CD4-positive, alpha-beta memory T cell (primary cell): ENCODE data around the gene MLF1. TPM values are rescaled to one million over a fixed set of nuclear protein-coding genes. Genes with fewer than 3 reads are reported as not detected.
"Not testable (repeated sequence)": the region's sequence is repeated elsewhere in the genome, so short reads cannot be mapped to it uniquely, and the experiment has no call there.

Experiments used
- CTCF ChIA-PET: fragments of 350-600 bp; sonication (Branson Sonifier 250); formaldehyde crosslinking; loops from one replicate; lab custom pipeline; 2021; ENCODE audit warnings: inconsistent platforms; ENCODE audit not compliant: partially characterized antibody; lab: Charles Lee
- POLR2A ChIA-PET: fragments of 350-600 bp; sonication (Branson Sonifier 250); formaldehyde crosslinking; loops from one replicate; lab custom pipeline; 2021; ENCODE audit not compliant: partially characterized antibody; lab: Charles Lee
- DNase-seq, 5 donors: peaks; one replicate each; pipeline versions ENCODE4 v3.0.0 to v3.0.0-alpha.2; 2020 to 2022; ENCODE audit warnings: mixed read lengths in 1 of 5
- H3K27ac ChIP-seq: one replicate; pipeline ENCODE4 v1.7.0; 2013; ENCODE audit warnings: low read depth, low read length
- H3K27me3 ChIP-seq: 2 replicates; pipeline ENCODE4 v1.7.0; 2013; ENCODE audit warnings: mild to moderate bottlenecking, low read length, moderate library complexity; ENCODE audit not compliant: insufficient read depth
- H3K36me3 ChIP-seq: 2 replicates; pipeline ENCODE4 v1.7.0; 2013; ENCODE audit warnings: mild to moderate bottlenecking, low read length, moderate library complexity; ENCODE audit not compliant: insufficient read depth
- H3K4me1 ChIP-seq: 2 replicates; pipeline ENCODE4 v1.7.0; 2013; ENCODE audit warnings: mild to moderate bottlenecking, low read length, moderate library complexity; ENCODE audit not compliant: insufficient read depth
- H3K4me3 ChIP-seq, 2 donors: one replicate each; pipeline ENCODE4 v1.7.0; 2013; ENCODE audit warnings: low read length in 2 of 2, mild to moderate bottlenecking in 1 of 2
- H3K9me3 ChIP-seq, 2 donors: one replicate each; pipeline ENCODE4 v1.7.0; 2013; ENCODE audit warnings: low read length in 2 of 2, control low read depth in 1 of 2; ENCODE audit not compliant: control insufficient read depth in 1 of 2
- H3K27ac Mint-ChIP-seq, 7 donors: one replicate each; pipeline ENCODE4 v1.8.0; 2020 to 2021; ENCODE audit warnings: mixed read lengths in 7 of 7, mild to moderate bottlenecking in 6 of 7, inconsistent platforms in 3 of 7, moderate library complexity in 3 of 7
- H3K27me3 Mint-ChIP-seq, 2 donors: one replicate each; pipeline ENCODE4 v1.8.0; 2020 to 2021; ENCODE audit warnings: mixed read lengths in 2 of 2
- H3K36me3 Mint-ChIP-seq, 2 donors: one replicate each; pipeline ENCODE4 v1.8.0; 2020 to 2021; ENCODE audit warnings: mixed read lengths in 2 of 2, inconsistent platforms in 1 of 2, mild to moderate bottlenecking in 1 of 2
- H3K4me1 Mint-ChIP-seq, 4 donors: one replicate each; pipeline ENCODE4 v1.8.0; 2020 to 2021; ENCODE audit warnings: mixed read lengths in 4 of 4, mild to moderate bottlenecking in 1 of 4
- H3K4me3 Mint-ChIP-seq, 8 donors: one replicate each; pipeline ENCODE4 v1.8.0; 2020 to 2021; ENCODE audit warnings: mixed read lengths in 8 of 8, mild to moderate bottlenecking in 7 of 8, moderate library complexity in 6 of 8, inconsistent platforms in 3 of 8
- H3K9me3 Mint-ChIP-seq, 8 donors: one replicate each; pipeline ENCODE4 v1.8.0; 2020 to 2021; ENCODE audit warnings: mixed read lengths in 8 of 8, mild to moderate bottlenecking in 5 of 8, inconsistent platforms in 3 of 8, moderate library complexity in 1 of 8
- intact Hi-C: fragments of 100-400 bp; cut with micrococcal nuclease; formaldehyde crosslinking; loops from one replicate; pipeline ENCODE4 v1.15.1; 2023
- polyA plus RNA-seq, 2 donors: library from polyadenylated mRNA; unstranded; fragments of 300-500 nt; fragmentation: Illumina TruSeq; gene quantifications; one replicate each; pipeline ENCODE4 v1.2.3, GENCODE V29; 2021
- total RNA-seq, 2 experiments: library from RNA; stranded (reverse); gene quantifications; one replicate each; pipeline ENCODE4 v1.2.3, GENCODE V29; 2021

MLF1 gene
- total and polyA plus RNA-seq, 4 experiments from 2014 or later = 1.0 to 6.5 (median 3.3) TPM

DNA sequence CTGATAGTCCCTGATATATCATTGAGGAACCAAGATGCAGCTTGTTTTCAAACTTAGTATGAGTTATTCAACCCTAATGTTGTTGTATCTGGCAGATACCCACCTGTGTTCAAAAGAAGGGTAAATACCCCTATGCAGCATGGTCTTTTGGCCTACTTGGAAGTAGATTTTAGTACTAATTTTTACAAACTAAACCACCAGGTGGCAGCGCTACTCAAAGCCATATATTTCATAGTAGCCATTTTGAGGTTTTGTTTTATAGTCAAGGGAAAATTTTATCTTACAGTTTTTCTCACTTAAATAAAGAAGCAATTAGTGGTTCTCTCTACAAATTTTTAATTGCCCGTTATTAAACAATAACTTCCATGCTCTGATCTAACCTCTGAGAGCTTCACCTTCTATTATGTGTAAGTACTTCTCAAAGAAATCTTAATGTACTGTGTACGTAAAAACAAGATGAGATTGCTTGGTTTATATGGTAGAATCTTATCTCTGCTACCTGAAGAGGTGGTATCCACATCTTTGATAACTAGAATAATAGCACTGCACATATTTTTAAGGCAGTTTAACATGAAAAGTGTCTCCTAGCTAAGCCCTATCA, 31.5 kb upstream of the MLF1 start:
- no peak overlapping the region for H3K27ac Mint-ChIP-seq
- Histone ChIP-seq H3K9me3 (no peaks in the 10 kb centered on the region), H3K27ac (no peak overlapping the region), H3K27me3 (no peaks in the 10 kb centered on the region), H3K4me3 (no peak overlapping the region), H3K36me3 (no peaks in the 10 kb centered on the region), H3K4me1 (no peaks in the 10 kb centered on the region)
- peaks cover 0 to 1% (median 0%) of the 10 kb centered on the region in 4 donors for H3K4me1 Mint-ChIP-seq
- no peaks in the 10 kb centered on the region for H3K9me3 Mint-ChIP-seq
- H3K27me3 Mint-ChIP-seq = no peaks in the 10 kb centered on the region
- intact Hi-C loops = loop anchor here (1.0 to 2.0 kb wide), 2 partner anchors 105 to 252 kb away; partner anchors contain the start of gene GFM1
- H3K36me3 Mint-ChIP-seq = peaks cover 9 to 15% of the 10 kb centered on the region in 2 donors
- ChIA-PET POLR2A (no interaction called here), CTCF (interaction anchor here (0.7 to 2.5 kb wide), 14 partner anchors 8 to 333 kb away, joined by 3 to 15 read pairs (median 5); partner anchors contain the start of gene MLF1)
- DNase-seq = peak in 4 of 5 donors; percentile 21 to 38 (median 34)
- H3K4me3 Mint-ChIP-seq = no peak overlapping the region

DNA sequence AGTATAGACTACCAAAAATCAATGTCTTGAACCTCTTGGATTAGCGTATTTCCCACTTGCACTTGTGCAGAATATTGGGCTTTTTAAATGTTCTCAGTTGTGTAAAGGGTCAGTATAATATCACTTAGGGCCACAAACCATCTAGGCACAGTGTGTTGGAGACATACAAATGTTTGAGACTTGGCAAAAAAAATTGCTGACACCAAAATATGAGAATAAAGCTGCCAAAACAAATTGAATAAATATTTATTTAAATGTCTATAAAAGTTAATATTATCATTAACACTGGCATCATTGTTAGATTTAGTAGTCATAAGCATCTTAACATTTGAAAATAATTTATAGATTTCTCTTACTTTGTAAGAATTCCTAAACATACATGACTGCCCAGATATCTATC, 30.9 kb upstream of the MLF1 start:
- ChIA-PET POLR2A (no interaction called here), CTCF (interaction anchor here (0.7 to 2.5 kb wide), 9 partner anchors 10 to 332 kb away, joined by 3 to 15 read pairs (median 6); no protein-coding TSS in a partner anchor)
- Mint-ChIP-seq H3K4me3 (no peak overlapping the region), H3K9me3 (no peaks in the 10 kb centered on the region), H3K36me3 (peaks cover 11 to 15% of the 10 kb centered on the region in 2 donors), H3K27ac (no peak overlapping the region), H3K4me1 (peaks cover 0 to 1% (median 0%) of the 10 kb centered on the region in 4 donors), H3K27me3 (no peaks in the 10 kb centered on the region)
- Histone ChIP-seq H3K4me1 (no peaks in the 10 kb centered on the region), H3K4me3 (no peak overlapping the region), H3K36me3 (no peaks in the 10 kb centered on the region), H3K27me3 (no peaks in the 10 kb centered on the region), H3K9me3 (no peaks in the 10 kb centered on the region), H3K27ac (no peak overlapping the region)
- DNase-seq = no peak
- intact Hi-C loops = no loop called here

DNA sequence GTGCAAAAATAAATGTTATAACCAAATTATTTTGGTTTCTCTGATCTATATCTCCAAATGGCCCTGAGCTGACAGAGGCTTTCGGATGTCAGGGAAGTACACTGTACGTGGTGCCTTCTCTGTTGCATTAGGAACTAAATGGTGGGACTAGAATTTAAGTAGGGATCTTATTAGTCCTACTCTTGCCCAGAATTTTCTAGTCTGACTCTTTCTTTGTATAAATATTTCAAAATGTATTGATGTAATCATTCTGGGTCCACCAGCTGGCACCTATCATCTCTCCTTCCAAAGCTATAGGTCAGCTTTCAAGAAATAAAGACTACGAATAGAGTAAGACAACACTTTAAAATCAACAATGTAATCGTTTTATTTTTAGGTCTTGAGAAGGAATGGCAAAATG, 22.3 kb upstream of the MLF1 start:
- Histone ChIP-seq H3K4me1 (no peaks in the 10 kb centered on the region), H3K27ac (no peak overlapping the region), H3K9me3 (no peaks in the 10 kb centered on the region), H3K36me3 (no peaks in the 10 kb centered on the region), H3K4me3 (no peak overlapping the region), H3K27me3 (no peaks in the 10 kb centered on the region)
- intact Hi-C loops = no loop called here
- CTCF ChIA-PET = no interaction called here
- Mint-ChIP-seq H3K27ac (no peak overlapping the region), H3K36me3 (peaks cover 20 to 29% of the 10 kb centered on the region in 2 donors), H3K9me3 (peaks cover 0 to 5% (median 0%) of the 10 kb centered on the region in 8 donors), H3K4me3 (no peak overlapping the region), H3K4me1 (no peaks in the 10 kb centered on the region), H3K27me3 (no peaks in the 10 kb centered on the region)
- no peak for DNase-seq
- POLR2A ChIA-PET = no interaction called here

DNA sequence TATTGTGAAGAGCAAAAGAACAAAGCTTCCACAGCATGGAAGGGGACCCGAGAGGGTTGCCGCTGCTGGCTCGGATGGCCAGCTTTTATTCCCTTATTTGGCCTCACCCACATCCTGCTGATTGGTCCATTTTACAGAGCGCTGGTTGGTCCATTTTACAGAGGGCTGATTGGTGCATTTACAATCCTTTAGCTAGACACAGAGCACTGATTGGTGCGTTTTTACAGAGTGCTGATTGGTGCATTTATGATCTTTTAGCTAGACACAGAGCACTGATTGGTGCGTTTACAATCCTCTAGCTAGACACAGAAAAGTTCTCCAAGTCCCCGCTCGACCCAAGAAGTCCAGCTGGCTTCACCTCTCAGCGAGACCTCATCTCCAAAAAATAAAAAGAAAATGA, 21.1 kb upstream of the MLF1 start:
- intact Hi-C loops, H3K27ac Mint-ChIP-seq, H3K9me3 ChIP-seq, POLR2A ChIA-PET, H3K4me3 Mint-ChIP-seq, H3K9me3 Mint-ChIP-seq, H3K27me3 ChIP-seq, H3K36me3 ChIP-seq, H3K27me3 Mint-ChIP-seq, H3K4me3 ChIP-seq, H3K27ac ChIP-seq, DNase-seq, H3K4me1 ChIP-seq, H3K4me1 Mint-ChIP-seq: not testable (repeated sequence)
- CTCF ChIA-PET = interaction anchor here (0.8 kb wide), 1 partner anchor 11 kb away, joined by 3 read pairs; no protein-coding TSS in a partner anchor
- peaks cover 13 to 24% of the 10 kb centered on the region in 2 donors for H3K36me3 Mint-ChIP-seq

DNA sequence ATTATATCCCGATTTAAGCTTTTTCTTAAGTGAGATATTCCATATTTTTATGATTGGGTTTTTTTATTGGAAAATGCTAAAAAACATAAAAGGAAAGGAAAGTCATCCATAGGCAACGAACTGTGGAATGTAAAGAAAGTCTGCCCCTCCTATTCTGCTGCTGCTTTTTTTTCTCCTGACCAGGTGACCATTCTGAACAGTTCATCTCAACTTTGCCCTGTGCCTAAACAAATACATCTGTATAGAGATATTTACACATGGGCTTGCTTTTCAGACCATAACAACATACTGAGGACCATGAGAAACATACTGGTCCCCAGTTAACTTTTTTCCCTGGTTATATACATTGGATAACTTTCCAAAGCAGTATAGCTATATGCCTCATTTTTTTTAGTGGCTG, 18.9 kb upstream of the MLF1 start:
- peaks cover 2 to 6% of the 10 kb centered on the region in 2 donors for H3K27me3 Mint-ChIP-seq
- Histone ChIP-seq H3K4me1 (no peaks in the 10 kb centered on the region), H3K4me3 (no peak overlapping the region), H3K9me3 (no peaks in the 10 kb centered on the region), H3K27ac (no peak overlapping the region), H3K27me3 (no peaks in the 10 kb centered on the region), H3K36me3 (no peaks in the 10 kb centered on the region)
- H3K27ac Mint-ChIP-seq = no peak overlapping the region
- H3K9me3 Mint-ChIP-seq = peaks cover 0 to 5% (median under 1%) of the 10 kb centered on the region in 8 donors
- no peaks in the 10 kb centered on the region for H3K4me1 Mint-ChIP-seq
- no peak for DNase-seq
- POLR2A ChIA-PET = no interaction called here
- intact Hi-C loops = no loop called here
- H3K36me3 Mint-ChIP-seq = peaks cover 6 to 9% of the 10 kb centered on the region in 2 donors
- H3K4me3 Mint-ChIP-seq = no peak overlapping the region
- CTCF ChIA-PET = no interaction called here

DNA sequence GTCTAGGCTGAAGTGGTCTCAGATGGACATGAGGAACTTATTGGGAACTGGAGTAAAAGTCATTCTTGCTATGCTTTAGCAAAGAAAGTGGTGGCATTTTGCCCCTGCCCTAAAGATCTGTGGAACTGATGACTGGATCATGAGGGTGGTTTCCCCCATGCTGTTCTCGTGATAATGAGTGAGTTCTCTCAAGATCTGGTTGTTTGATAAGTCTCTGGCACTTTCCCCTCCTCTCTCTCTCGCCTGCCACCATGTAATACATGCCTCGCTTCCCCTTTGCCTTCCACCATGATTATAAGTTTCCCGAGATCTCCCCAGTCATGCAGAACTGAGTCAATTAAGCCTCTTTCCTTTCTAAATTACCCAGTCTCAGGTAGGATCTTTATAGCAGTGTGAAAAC, 11.5 kb upstream of the MLF1 start:
- Histone ChIP-seq H3K27ac (no peak overlapping the region), H3K27me3 (no peaks in the 10 kb centered on the region), H3K9me3 (no peaks in the 10 kb centered on the region), H3K4me1 (no peaks in the 10 kb centered on the region), H3K36me3 (no peaks in the 10 kb centered on the region), H3K4me3 (no peak overlapping the region)
- no peak overlapping the region for H3K4me3 Mint-ChIP-seq
- intact Hi-C loops = no loop called here
- H3K36me3 Mint-ChIP-seq = no peaks in the 10 kb centered on the region
- no peaks in the 10 kb centered on the region for H3K4me1 Mint-ChIP-seq
- H3K9me3 Mint-ChIP-seq = peaks cover 0 to 4% (median 0%) of the 10 kb centered on the region in 8 donors
- CTCF ChIA-PET = no interaction called here
- POLR2A ChIA-PET = no interaction called here
- peaks cover 2 to 12% of the 10 kb centered on the region in 2 donors for H3K27me3 Mint-ChIP-seq
- no peak for DNase-seq
- no peak overlapping the region for H3K27ac Mint-ChIP-seq

DNA sequence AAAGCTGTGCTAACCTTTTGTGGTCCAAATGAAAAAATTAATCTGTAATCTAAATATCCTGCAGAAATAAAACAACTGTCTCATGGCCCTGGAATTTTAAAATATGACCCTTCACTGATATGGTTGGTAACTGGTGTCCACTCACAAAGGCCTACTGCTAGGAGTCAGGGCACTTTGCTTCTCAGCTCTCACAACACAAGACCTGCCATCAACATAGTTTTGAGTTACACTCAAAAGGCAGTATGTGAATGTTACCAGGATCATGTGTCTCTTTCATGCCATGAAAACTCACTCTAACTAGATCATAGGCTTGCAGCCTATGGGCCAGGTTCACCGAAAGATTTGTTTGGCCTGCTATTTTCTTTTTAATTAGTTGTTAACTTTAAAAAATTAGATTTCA, 10.0 kb upstream of the MLF1 start:
- intact Hi-C loops = no loop called here
- Histone ChIP-seq H3K4me3 (no peak overlapping the region), H3K27me3 (no peaks in the 10 kb centered on the region), H3K36me3 (no peaks in the 10 kb centered on the region), H3K27ac (no peak overlapping the region), H3K9me3 (no peaks in the 10 kb centered on the region), H3K4me1 (no peaks in the 10 kb centered on the region)
- peaks cover 6 to 7% of the 10 kb centered on the region in 2 donors for H3K27me3 Mint-ChIP-seq
- H3K4me1 Mint-ChIP-seq = no peaks in the 10 kb centered on the region
- no peak overlapping the region for H3K4me3 Mint-ChIP-seq
- ChIA-PET POLR2A (no interaction called here), CTCF (no interaction called here)
- no peaks in the 10 kb centered on the region for H3K36me3 Mint-ChIP-seq
- DNase-seq = no peak
- H3K9me3 Mint-ChIP-seq = peaks cover 0 to 7% (median 2%) of the 10 kb centered on the region in 8 donors
- H3K27ac Mint-ChIP-seq = no peak overlapping the region
